OCI-LY1 (cell line): ENCODE results near the gene TAB2.

Experiments
- H2AFZ ChIP-seq: fragments of 200-600 bp; sonication (generic), shearing (Covaris generic); 2 replicates; pipeline ENCODE4 v1.6.0; 2014; ENCODE audit warnings: antibody characterized with exemption, mild to moderate bottlenecking, low read length
- H3F3A ChIP-seq: fragments of 200-600 bp; sonication (generic), shearing (Covaris generic); 2 replicates; pipeline ENCODE4 v1.6.0; 2014; ENCODE audit warnings: mild to moderate bottlenecking, antibody characterized with exemption, low read length, moderate library complexity; ENCODE audit not compliant: insufficient read depth
- H3K27ac ChIP-seq: fragments of 200-600 bp; sonication (generic); 2 replicates; pipeline ENCODE4 v1.5.1; 2014; ENCODE audit warnings: low read length, mixed run types, mild to moderate bottlenecking, low read depth; ENCODE audit not compliant: poor library complexity, severe bottlenecking
- H3K27me3 ChIP-seq: fragments of 200-600 bp; sonication (generic); 2 replicates; pipeline ENCODE4 v1.6.0; 2014; ENCODE audit warnings: antibody characterized with exemption, mild to moderate bottlenecking, low read length, moderate library complexity; ENCODE audit not compliant: insufficient read depth
- H3K36me3 ChIP-seq: fragments of 200-600 bp; sonication (generic); 2 replicates; pipeline ENCODE4 v1.6.1; 2014; ENCODE audit warnings: mild to moderate bottlenecking, antibody characterized with exemption, low read length, moderate library complexity, mixed read lengths; ENCODE audit not compliant: insufficient read depth
- H3K4me1 ChIP-seq: fragments of 200-600 bp; sonication (generic); 2 replicates; pipeline ENCODE4 v1.5.1; 2014; ENCODE audit warnings: mild to moderate bottlenecking, low read length, moderate library complexity; ENCODE audit not compliant: insufficient read depth, severe bottlenecking
- H3K4me2 ChIP-seq: fragments of 200-600 bp; sonication (generic), shearing (Covaris generic); 2 replicates; pipeline ENCODE4 v1.6.1; 2014; ENCODE audit warnings: low read length
- H3K4me3 ChIP-seq: fragments of 200-600 bp; sonication (generic); 2 replicates; pipeline ENCODE4 v1.5.1; 2014; ENCODE audit warnings: low read length, low read depth, mild to moderate bottlenecking, mixed read lengths; ENCODE audit not compliant: poor library complexity, severe bottlenecking
- H3K79me2 ChIP-seq: fragments of 200-600 bp; shearing (Covaris generic); 2 replicates; pipeline ENCODE4 v1.6.1; 2016; ENCODE audit warnings: mixed run types, low read length, mixed read lengths; ENCODE audit not compliant: insufficient read depth
- H3K9ac ChIP-seq: fragments of 200-600 bp; sonication (generic), shearing (Covaris generic); 2 replicates; pipeline ENCODE4 v1.6.1; 2014; ENCODE audit warnings: mild to moderate bottlenecking, low read length, mixed read lengths
- H3K9me2 ChIP-seq: fragments of 200-600 bp; sonication (generic), shearing (Covaris generic); 2 replicates; pipeline ENCODE4 v1.6.1; 2014; ENCODE audit warnings: low read depth, mild to moderate bottlenecking, low read length, mixed read lengths
- H3K9me3 ChIP-seq: fragments of 200-600 bp; shearing (Covaris generic); 2 replicates; pipeline ENCODE4 v1.6.1; 2014; ENCODE audit warnings: low read length, mixed read lengths
- H4K20me1 ChIP-seq: fragments of 200-600 bp; sonication (generic), shearing (Covaris generic); 2 replicates; pipeline ENCODE4 v1.6.0; 2016; ENCODE audit warnings: mild to moderate bottlenecking, low read length; ENCODE audit not compliant: insufficient read depth
- CTCF ChIP-seq: fragments of 200-600 bp; sonication (generic), shearing (Covaris generic); IDR thresholded peaks from 2 replicates; pipeline ENCODE4 v1.5.1; 2017; ENCODE audit warnings: mild to moderate bottlenecking, antibody characterized with exemption, low read length, moderate library complexity, mixed read lengths
- EZH2 ChIP-seq: fragments of 200-600 bp; sonication (generic), shearing (Covaris generic); IDR thresholded peaks from 2 replicates; pipeline ENCODE4 v1.8.0; 2017; ENCODE audit warnings: borderline replicate concordance, mixed run types, mild to moderate bottlenecking, antibody characterized with exemption, low read length, moderate library complexity, mixed read lengths

Gene TAB2

GRCh38 chr6:149425224-149425623 lies 107.7 kb downstream of the TAB2 start:
- H3K27ac ChIP-seq, result no peak overlapping the region
- no peak overlapping the region for H3K9ac ChIP-seq
- H3K4me3 ChIP-seq, result no peak overlapping the region
- no peak overlapping the region for H3K4me2 ChIP-seq
- no peaks in the 10 kb centered on the region for H3K9me3 ChIP-seq
- no peaks in the 10 kb centered on the region for H3K79me2 ChIP-seq
- H3K36me3 ChIP-seq, result no peaks in the 10 kb centered on the region
- TF ChIP-seq CTCF, result no peak
- TF ChIP-seq EZH2, result no peak
- no peaks in the 10 kb centered on the region for H3F3A ChIP-seq
- no peaks in the 10 kb centered on the region for H4K20me1 ChIP-seq
- peaks cover 4% of the 10 kb centered on the region; the same call in 1 of the 2 replicates for H3K27me3 ChIP-seq
- H2AFZ ChIP-seq, result no peak overlapping the region
- no peaks in the 10 kb centered on the region for H3K4me1 ChIP-seq
- no peaks in the 10 kb centered on the region for H3K9me2 ChIP-seq

- Histone ChIP-seq H4K20me1 (no peaks in the 10 kb centered on the region), H3K9ac (no peak overlapping the region), H3K27ac (no peak overlapping the region), H3K9me2 (no peaks in the 10 kb centered on the region), H3K79me2 (no peaks in the 10 kb centered on the region), H3K9me3 (no peaks in the 10 kb centered on the region), H3K4me1 (no peaks in the 10 kb centered on the region), H3K4me2 (no peak overlapping the region), H3K4me3 (no peak overlapping the region), H2AFZ (no peak overlapping the region), H3K27me3 (peaks cover 4% of the 10 kb centered on the region; the same call in 1 of the 2 replicates), H3F3A (no peaks in the 10 kb centered on the region), H3K36me3 (no peaks in the 10 kb centered on the region)
- TF ChIP-seq CTCF (no peak), EZH2 (no peak)
Measured at GRCh38 chr6:149425754-149426153, 108.2 kb downstream of the TAB2 start.

DNA sequence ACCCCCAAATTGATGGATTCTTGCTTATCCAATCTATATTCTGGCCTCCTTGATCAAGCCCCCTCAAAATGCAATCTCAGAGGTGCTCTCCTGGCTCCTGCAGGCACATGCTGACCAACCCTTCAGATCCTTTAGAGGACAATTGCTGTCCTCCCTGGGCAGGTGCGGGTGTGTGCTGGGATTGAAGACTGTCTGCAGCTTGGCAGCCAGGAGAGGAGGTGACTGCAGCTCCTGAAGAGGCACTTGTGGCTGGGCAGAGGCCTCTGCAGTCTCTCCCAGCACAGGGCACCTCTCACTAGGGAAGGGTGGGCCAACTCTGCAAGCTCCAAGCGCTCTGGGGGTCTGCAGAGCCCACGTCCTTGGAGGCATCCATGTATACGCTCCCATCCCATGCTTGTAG lies 111.1 kb downstream of the TAB2 start:
- Histone ChIP-seq H3K4me2 (no peak overlapping the region), H4K20me1 (no peaks in the 10 kb centered on the region), H3K4me3 (no peak overlapping the region), H3F3A (no peaks in the 10 kb centered on the region), H3K4me1 (no peaks in the 10 kb centered on the region), H3K9me3 (no peaks in the 10 kb centered on the region), H3K9me2 (no peaks in the 10 kb centered on the region), H3K79me2 (no peaks in the 10 kb centered on the region), H2AFZ (no peak overlapping the region), H3K27me3 (no peaks in the 10 kb centered on the region), H3K36me3 (no peaks in the 10 kb centered on the region), H3K27ac (no peak overlapping the region), H3K9ac (no peak overlapping the region)
- TF ChIP-seq CTCF, result no peak
- TF ChIP-seq EZH2, result no peak
